ENCODE data around the gene JADE1. TPM values are rescaled to one million over a fixed set of nuclear protein-coding genes. Genes with fewer than 3 reads are reported as not detected.

Gene JADE1
- polyA plus RNA-seq, 1 donor (not counting 4 experiments of a cell fraction or from before 2014, with no cell fraction given): 2.8 TPM

DNA sequence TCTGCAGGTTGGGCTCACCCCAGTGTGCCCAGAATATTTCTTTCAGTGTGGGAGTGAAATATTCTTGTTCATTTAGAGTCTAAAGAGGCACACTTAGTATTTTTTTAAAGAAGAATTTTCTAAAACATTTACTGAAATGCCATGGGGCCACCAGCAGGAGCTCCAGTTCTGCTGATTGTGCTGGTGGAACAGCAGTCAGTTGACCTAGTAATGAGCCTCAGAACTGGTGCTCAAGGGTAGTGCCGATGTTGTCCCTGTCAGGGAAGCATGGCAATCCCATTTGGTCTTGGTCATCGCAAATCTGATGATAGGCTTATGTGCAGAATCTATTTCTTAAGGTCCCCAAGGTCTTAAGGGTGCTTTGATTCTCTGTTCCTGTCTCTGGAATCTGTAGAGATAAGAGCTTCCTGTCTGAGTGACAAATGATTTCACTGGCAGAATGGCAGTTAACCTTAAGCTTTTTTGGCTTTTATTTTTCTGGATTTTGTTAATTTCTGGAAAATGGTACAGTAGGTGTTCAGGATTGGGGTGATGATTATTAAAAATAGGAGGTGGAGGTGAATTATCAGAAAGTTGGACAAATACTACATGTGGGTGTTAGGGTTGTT is 31.3 kb downstream of the JADE1 start:
- no peaks in the 10 kb centered on the region for H4K20me1 ChIP-seq (ENCODE audit: control insufficient read depth, extremely low read depth, insufficient read depth, low read length)
- no peak overlapping the region for H3K4me3 ChIP-seq (ENCODE audit: control insufficient read depth in 2 of 3, extremely low read depth in 1 of 3, insufficient read depth in 2 of 3, low read depth in 1 of 3, low read length in 3 of 3)
- FAIRE-seq (no peak), DNase-seq (ENCODE audit: low read depth, low spot score) (no peak)
- no peak overlapping the region for H3K27ac ChIP-seq (ENCODE audit: control insufficient read depth, insufficient read depth, low read length)
- H3K27me3 ChIP-seq (ENCODE audit: control insufficient read depth, extremely low read depth, insufficient read depth, low read length): no peaks in the 10 kb centered on the region
- no peaks in the 10 kb centered on the region for H3K9me3 ChIP-seq (ENCODE audit: control insufficient read depth, low read depth, low read length)
- no peak overlapping the region for H2AFZ ChIP-seq (ENCODE audit: control insufficient read depth, low read length)
- TF ChIP-seq EZH2 (IDR thresholded peaks at IDR 0.05; ENCODE audit: low read length): no peak
- TF ChIP-seq, protein P1, sequence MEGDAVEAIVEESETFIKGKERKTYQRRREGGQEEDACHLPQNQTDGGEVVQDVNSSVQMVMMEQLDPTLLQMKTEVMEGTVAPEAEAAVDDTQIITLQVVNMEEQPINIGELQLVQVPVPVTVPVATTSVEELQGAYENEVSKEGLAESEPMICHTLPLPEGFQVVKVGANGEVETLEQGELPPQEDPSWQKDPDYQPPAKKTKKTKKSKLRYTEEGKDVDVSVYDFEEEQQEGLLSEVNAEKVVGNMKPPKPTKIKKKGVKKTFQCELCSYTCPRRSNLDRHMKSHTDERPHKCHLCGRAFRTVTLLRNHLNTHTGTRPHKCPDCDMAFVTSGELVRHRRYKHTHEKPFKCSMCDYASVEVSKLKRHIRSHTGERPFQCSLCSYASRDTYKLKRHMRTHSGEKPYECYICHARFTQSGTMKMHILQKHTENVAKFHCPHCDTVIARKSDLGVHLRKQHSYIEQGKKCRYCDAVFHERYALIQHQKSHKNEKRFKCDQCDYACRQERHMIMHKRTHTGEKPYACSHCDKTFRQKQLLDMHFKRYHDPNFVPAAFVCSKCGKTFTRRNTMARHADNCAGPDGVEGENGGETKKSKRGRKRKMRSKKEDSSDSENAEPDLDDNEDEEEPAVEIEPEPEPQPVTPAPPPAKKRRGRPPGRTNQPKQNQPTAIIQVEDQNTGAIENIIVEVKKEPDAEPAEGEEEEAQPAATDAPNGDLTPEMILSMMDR (optimal IDR thresholded peaks at IDR 0.05 in 1 of 3, IDR thresholded peaks at IDR 0.05 in 1 of 3, conservative IDR thresholded peaks at IDR 0.05 in 1 of 3; ENCODE audit: extremely low read depth in 1 of 3, insufficient read depth in 2 of 3, low read length in 3 of 3): no peak
- dilution Hi-C loops (cut with MboI; ENCODE audit: extremely low pct_ligation_motif_present, low sequenced_read_pairs): no loop called here
- H3K4me1 ChIP-seq (ENCODE audit: control insufficient read depth, extremely low read depth, insufficient read depth, low read length): no peaks in the 10 kb centered on the region
- no peaks in the 10 kb centered on the region for H3K36me3 ChIP-seq (ENCODE audit: control insufficient read depth in 2 of 2, extremely low read depth in 1 of 2, insufficient read depth in 2 of 2, low read length in 2 of 2)
- H3K9ac ChIP-seq (ENCODE audit: control insufficient read depth, extremely low read depth, insufficient read depth, low read length): no peak overlapping the region
- H3K4me2 ChIP-seq (ENCODE audit: control insufficient read depth, extremely low read depth, insufficient read depth, low read depth, low read length): no peak overlapping the region
- peaks cover 2% of the 10 kb centered on the region for H3K79me2 ChIP-seq (ENCODE audit: control insufficient read depth, insufficient read depth, low read length)
- H3K9me1 ChIP-seq (ENCODE audit: control insufficient read depth, extremely low read depth, insufficient read depth, low read length): no peaks in the 10 kb centered on the region

DNA sequence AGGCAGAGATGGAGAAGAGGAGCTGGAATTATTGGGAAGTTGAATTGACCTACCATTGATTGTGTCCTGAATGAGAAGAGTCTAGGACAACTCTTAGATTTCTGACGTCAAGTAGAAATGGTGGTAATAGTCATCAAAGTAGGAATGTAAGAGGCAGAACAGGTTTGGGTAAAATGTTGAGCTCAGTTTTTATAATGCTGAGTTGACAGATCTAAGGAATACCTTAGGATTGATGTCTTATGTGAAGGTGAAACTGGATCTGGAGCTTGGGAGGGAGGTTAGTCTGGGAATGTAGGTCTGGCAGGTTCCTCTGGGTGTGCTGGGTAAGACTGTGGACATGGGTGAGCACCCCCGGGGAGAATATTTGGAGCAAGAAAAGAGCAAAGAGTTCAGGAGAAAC is 31.9 kb downstream of the JADE1 start:
- no peak for TF ChIP-seq EZH2 (IDR thresholded peaks at IDR 0.05; ENCODE audit: low read length)
- TF ChIP-seq, protein P1 (optimal IDR thresholded peaks at IDR 0.05 in 1 of 3, IDR thresholded peaks at IDR 0.05 in 1 of 3, conservative IDR thresholded peaks at IDR 0.05 in 1 of 3; ENCODE audit: extremely low read depth in 1 of 3, insufficient read depth in 2 of 3, low read length in 3 of 3): no peak
- no peaks in the 10 kb centered on the region for H3K9me1 ChIP-seq (ENCODE audit: control insufficient read depth, extremely low read depth, insufficient read depth, low read length)
- H4K20me1 ChIP-seq (ENCODE audit: control insufficient read depth, extremely low read depth, insufficient read depth, low read length): no peaks in the 10 kb centered on the region
- no peak overlapping the region for H3K9ac ChIP-seq (ENCODE audit: control insufficient read depth, extremely low read depth, insufficient read depth, low read length)
- H3K4me2 ChIP-seq (ENCODE audit: control insufficient read depth, extremely low read depth, insufficient read depth, low read depth, low read length): no peak overlapping the region
- dilution Hi-C loops (cut with MboI; ENCODE audit: extremely low pct_ligation_motif_present, low sequenced_read_pairs): no loop called here
- no peak overlapping the region for H3K27ac ChIP-seq (ENCODE audit: control insufficient read depth, insufficient read depth, low read length)
- H3K79me2 ChIP-seq (ENCODE audit: control insufficient read depth, insufficient read depth, low read length): peaks cover 2% of the 10 kb centered on the region
- no peak overlapping the region for H3K4me3 ChIP-seq (ENCODE audit: control insufficient read depth in 2 of 3, extremely low read depth in 1 of 3, insufficient read depth in 2 of 3, low read depth in 1 of 3, low read length in 3 of 3)
- no peaks in the 10 kb centered on the region for H3K9me3 ChIP-seq (ENCODE audit: control insufficient read depth, low read depth, low read length)
- H3K4me1 ChIP-seq (ENCODE audit: control insufficient read depth, extremely low read depth, insufficient read depth, low read length): no peaks in the 10 kb centered on the region
- no peaks in the 10 kb centered on the region for H3K27me3 ChIP-seq (ENCODE audit: control insufficient read depth, extremely low read depth, insufficient read depth, low read length)
- FAIRE-seq (no peak), DNase-seq (ENCODE audit: low read depth, low spot score) (no peak)
- no peak overlapping the region for H2AFZ ChIP-seq (ENCODE audit: control insufficient read depth, low read length)
- H3K36me3 ChIP-seq (ENCODE audit: control insufficient read depth in 2 of 2, extremely low read depth in 1 of 2, insufficient read depth in 2 of 2, low read length in 2 of 2): no peaks in the 10 kb centered on the region

All from keratinocyte (primary cell).